Motor neuron (in vitro differentiated cells): ENCODE results near the gene EVI2B. TPM values are rescaled to one million over a fixed set of nuclear protein-coding genes. Genes with fewer than 3 reads are reported as not detected.
"Not testable (repeated sequence)": the region's sequence is repeated elsewhere in the genome, so short reads cannot be mapped to it uniquely, and the experiment has no call there.

Experiments
- ATAC-seq, 8 experiments: fragments of 200-7000 bp; cut with Tn5 transposase; replicated peaks in 6 of 8; 2 replicates each; pipeline ENCODE4 v1.8.0; 2021; ENCODE audit warnings: mild to moderate bottlenecking in 8 of 8, moderate library complexity in 8 of 8
- H3K27ac ChIP-seq, 2 donors: fragments of 250-450 bp; sonication (Bioruptor Pico); 2 replicates each; pipeline ENCODE4 v1.9.0; 2021; ENCODE audit warnings: antibody characterized with exemption in 2 of 2, mild to moderate bottlenecking in 2 of 2, moderate library complexity in 1 of 2
- H3K4me1 ChIP-seq, 2 donors: fragments of 250-450 bp; sonication (Bioruptor Pico); replicated peaks in 1 of 2; 2 replicates each; pipeline ENCODE4 v1.6.1; 2021; ENCODE audit warnings: antibody characterized with exemption in 2 of 2, mild to moderate bottlenecking in 2 of 2, moderate library complexity in 1 of 2
- H3K4me3 ChIP-seq, 5 donors: fragments of 250-450 bp; sonication (Bioruptor Pico); 2 replicates each; pipeline ENCODE4 v1.9.0; 2021; ENCODE audit warnings: antibody characterized with exemption in 5 of 5, mild to moderate bottlenecking in 5 of 5, moderate library complexity in 4 of 5
- WGBS, 10 experiments: fragments of 450-650 bp; shearing (Covaris generic); methylation state at CpG; one replicate each; pipeline ENCODE4 v1.0.0; 2022; 5-methylcytosine and 5-hydroxymethylcytosine counted together
- in situ Hi-C, 9 experiments: fragments of 400-800 bp; cut with MboI; loops; one replicate each; pipeline ENCODE4 v1.15.0; 2021; ENCODE audit warnings: low sequenced_read_pairs in 9 of 9, low pct_unique_long_range_greater_than_20kb in 2 of 9; ENCODE audit not compliant: unreplicated experiment in 9 of 9
- total RNA-seq, 8 experiments: library from RNA; unstranded; fragments of 300-600 nt; gene quantifications; 2 replicates each; pipeline versions ENCODE4 v1.2.3 to v1.2.4, GENCODE V29; 2022

The EVI2B gene
- total RNA-seq = 10 to 100 TPM in 1 of 8 experiments, 1 to 10 TPM in 4, under 1 TPM in 3; 0.38 to 11.9 (median 1.1) TPM

- H3K4me1 ChIP-seq = peaks cover 0 to 4% of the 10 kb centered on the region in 2 donors
- in situ Hi-C loops = no loop called here
- no peak within 1 kb of the TSS for H3K27ac ChIP-seq
- H3K4me3 ChIP-seq = no peak within 1 kb of the TSS
- WGBS, 10 experiments = 5 to 100% (median 88%) methylated on average over 1 to 3 of the region's 3 CpGs; no CpG with 5 or more reads in 1 of the 10 experiments
- peak in 3 of 8 experiments; percentile 24 to 75 (median 30) for ATAC-seq
Observed at GRCh38 chr17:31313982-31314781, at the start of gene EVI2B. Gene EVI2B (minus strand): TSS chr17:31314054. CDS start chr17:31305609, 8,445 bp downstream.

GRCh38 chr17:31357839-31358394, 44.1 kb upstream of the EVI2B start:
- H3K4me3 ChIP-seq = no peak overlapping the region
- peak in 3 of 8 experiments; percentile 85 to 97 (median 88) for ATAC-seq

GRCh38 chr17:31357091-31357490, 43.2 kb upstream of the EVI2B start:
- no peak for ATAC-seq
- WGBS, 10 experiments = 50 to 100% (median 94%) methylated on average over 1 to 2 of the region's 2 CpGs; no CpG with 5 or more reads in 1 of the 10 experiments
- in situ Hi-C loops = no loop called here
- H3K4me1 ChIP-seq = no peaks in the 10 kb centered on the region
- no peak overlapping the region for H3K27ac ChIP-seq
- H3K4me3 ChIP-seq = no peak overlapping the region

More at GRCh38 chr17:31357839-31358394, 44.1 kb upstream of the EVI2B start:
- in situ Hi-C loops = no loop called here
- Histone ChIP-seq H3K4me1 (no peaks in the 10 kb centered on the region), H3K27ac (no peak overlapping the region)
- 50 to 100% (median 89%) methylated on average over 2 to 3 of the region's 3 CpGs for WGBS, 10 experiments

- Histone ChIP-seq H3K4me1 (no peaks in the 10 kb centered on the region), H3K27ac (no peak overlapping the region), H3K4me3 (no peak overlapping the region)
- no peak for ATAC-seq
- in situ Hi-C loops = no loop called here
- 0 to 100% (median 75%) methylated on average over 1 of the region's 1 CpG; no CpG with 5 or more reads in 2 of the 10 experiments for WGBS, 10 experiments
Observed at GRCh38 chr17:31355935-31356334, 42.1 kb upstream of the EVI2B start.

- Histone ChIP-seq H3K4me3 (no peak overlapping the region), H3K4me1 (no peaks in the 10 kb centered on the region), H3K27ac (no peak overlapping the region)
- ATAC-seq = no peak
- in situ Hi-C loops = no loop called here
Observed at GRCh38 chr17:31349454-31349853, 35.6 kb upstream of the EVI2B start.

GRCh38 chr17:31345191-31345747, 31.4 kb upstream of the EVI2B start:
- H3K4me1 ChIP-seq, in situ Hi-C loops, H3K4me3 ChIP-seq, H3K27ac ChIP-seq: not testable (repeated sequence)
- WGBS, 10 experiments = 100% methylated on average over 3 of the region's 34 CpGs; no CpG with 5 or more reads in 9 of the 10 experiments
- ATAC-seq = peak in 4 of 8 experiments; percentile 16 to 49 (median 24)

- no peaks in the 10 kb centered on the region for H3K4me1 ChIP-seq
- H3K4me3 ChIP-seq = no peak overlapping the region
- 72 to 90% (median 78%) methylated on average over 3 to 6 of the region's 6 CpGs for WGBS, 10 experiments
- peak in 2 of 8 experiments; percentile 41 to 61 for ATAC-seq
- no peak overlapping the region for H3K27ac ChIP-seq
- in situ Hi-C loops = no loop called here
Observed at GRCh38 chr17:31339906-31340661, 26.2 kb upstream of the EVI2B start.

GRCh38 chr17:31329221-31329620, 15.4 kb upstream of the EVI2B start:
- Histone ChIP-seq H3K4me3 (no peak overlapping the region), H3K4me1 (no peaks in the 10 kb centered on the region), H3K27ac (no peak overlapping the region)
- in situ Hi-C loops = no loop called here
- no peak for ATAC-seq

- H3K4me1 ChIP-seq = no peaks in the 10 kb centered on the region
- ATAC-seq = peak in 2 of 8 experiments; percentile 22 to 33
- H3K27ac ChIP-seq = no peak overlapping the region
- H3K4me3 ChIP-seq = no peak overlapping the region
- in situ Hi-C loops = no loop called here
Observed at GRCh38 chr17:31328160-31328535, 14.3 kb upstream of the EVI2B start.

GRCh38 chr17:31327534-31328159, 13.8 kb upstream of the EVI2B start:
- no peak overlapping the region for H3K4me3 ChIP-seq
- peak in 2 of 8 experiments; percentile 42 to 67 for ATAC-seq
- H3K4me1 ChIP-seq = no peaks in the 10 kb centered on the region
- in situ Hi-C loops = no loop called here
- WGBS, 10 experiments = 47 to 100% (median 92%) methylated on average over 2 to 12 of the region's 12 CpGs
- no peak overlapping the region for H3K27ac ChIP-seq

GRCh38 chr17:31323551-31323950, 9.7 kb upstream of the EVI2B start:
- H3K4me1 ChIP-seq = peaks cover 0 to 1% of the 10 kb centered on the region in 2 donors
- ATAC-seq = no peak
- in situ Hi-C loops = no loop called here
- H3K4me3 ChIP-seq = no peak overlapping the region
- H3K27ac ChIP-seq = no peak overlapping the region

GRCh38 chr17:31321966-31322365, 8.1 kb upstream of the EVI2B start:
- no peak overlapping the region for H3K27ac ChIP-seq
- H3K4me1 ChIP-seq = peaks cover 0 to 4% of the 10 kb centered on the region in 2 donors
- WGBS, 10 experiments = 86 to 100% (median 100%) methylated on average over 1 to 4 of the region's 4 CpGs; no CpG with 5 or more reads in 3 of the 10 experiments
- ATAC-seq = no peak
- in situ Hi-C loops = no loop called here
- no peak overlapping the region for H3K4me3 ChIP-seq

- in situ Hi-C loops = no loop called here
- peak in 2 of 8 experiments; percentile 32 to 36 for ATAC-seq
- 0 to 100% (median 91%) methylated on average over 1 to 3 of the region's 3 CpGs; no CpG with 5 or more reads in 3 of the 10 experiments for WGBS, 10 experiments
- H3K4me1 ChIP-seq = peaks cover 0 to 4% of the 10 kb centered on the region in 2 donors
- H3K4me3 ChIP-seq = no peak within 1 kb of the TSS
- H3K27ac ChIP-seq = no peak within 1 kb of the TSS
Observed at GRCh38 chr17:31321481-31321880, 7.6 kb upstream of the EVI2B start, which contains the start of gene EVI2A. Gene EVI2A (minus strand): TSS chr17:31321622. CDS start chr17:31319013, 2,609 bp downstream.
